ENCODE data around the gene MYADM.

GRCh38 chr19:53892981-53893325 lies 25.3 kb downstream of the MYADM start:
- no peak for TF ChIP-seq CTCF (IDR thresholded peaks at IDR 0.05; ENCODE audit: low read depth, low read length, missing input control)
- TF ChIP-seq MAX (IDR thresholded peaks at IDR 0.05), result no peak
- no peak for TF ChIP-seq TAF1 (conservative IDR thresholded peaks at IDR 0.05)
- no peak for TF ChIP-seq ATF3 (IDR thresholded peaks at IDR 0.05)
- TF ChIP-seq YY1 (IDR thresholded peaks at IDR 0.05), result no peak
- TF ChIP-seq JUND (IDR thresholded peaks at IDR 0.05), result no peak
- no peak for TF ChIP-seq RAD21 (IDR thresholded peaks at IDR 0.05)
- TF ChIP-seq SP1 (IDR thresholded peaks at IDR 0.05), result no peak
- TF ChIP-seq REST (IDR thresholded peaks at IDR 0.05), result no peak
- TF ChIP-seq GABPA (IDR thresholded peaks at IDR 0.05 in 1 of 2, conservative IDR thresholded peaks at IDR 0.05 in 1 of 2), result no peak
- TF ChIP-seq HNF4A (conservative IDR thresholded peaks at IDR 0.05), result no peak
